Measurements from ENCODE around the gene NEK6. TPM values are rescaled to one million over a fixed set of nuclear protein-coding genes. Genes with fewer than 3 reads are reported as not detected.

Gene NEK6
- total and polyA plus RNA-seq, 9 of the 15 experiments (the other 6 are each of a cell fraction or from before 2014, with no cell fraction given), result 3.1 to 19.0 (median 8.4) TPM

DNA sequence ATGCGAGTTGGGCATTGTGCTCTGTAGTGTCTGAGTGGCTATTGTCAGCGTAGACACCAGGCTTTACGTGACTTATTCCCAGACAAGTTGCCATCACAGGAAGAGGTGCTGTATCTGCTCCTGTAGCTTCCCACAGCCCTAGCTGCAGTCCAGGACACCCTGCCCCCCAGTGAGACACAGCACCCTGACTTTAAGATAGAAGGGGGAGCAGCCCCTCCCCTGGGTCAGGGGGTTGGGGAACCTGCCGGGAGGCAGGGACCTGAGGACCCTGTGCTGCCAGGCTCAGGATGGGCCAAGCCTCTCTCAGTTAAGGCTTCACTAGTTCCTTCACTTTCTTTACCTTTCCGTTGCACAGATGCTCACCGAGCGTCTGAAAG is 75.4 kb downstream of the NEK6 start:
- Histone ChIP-seq H3K9ac (ENCODE audit: insufficient read depth in 1 of 2, low read depth in 2 of 2, low read length in 2 of 2) (no peak overlapping the region), H3K27ac (ENCODE audit: extremely low read depth, low read depth, low read length) (no peak overlapping the region), H3K79me2 (ENCODE audit: control insufficient read depth, insufficient read depth, low read length) (no peaks in the 10 kb centered on the region), H3K36me3 (ENCODE audit: control insufficient read depth, insufficient read depth, low read length) (no peaks in the 10 kb centered on the region), H4K20me1 (replicated peaks; ENCODE audit: control insufficient read depth, insufficient read depth, low read length) (no peaks in the 10 kb centered on the region), H3K4me2 (ENCODE audit: insufficient read depth, low read length) (no peak overlapping the region), H3K27me3 (ENCODE audit: control insufficient read depth in 2 of 2, insufficient read depth in 2 of 2, low read length in 2 of 2) (no peaks in the 10 kb centered on the region), H3K9me3 (replicated peaks; ENCODE audit: control insufficient read depth, insufficient read depth, low read depth, low read length) (no peaks in the 10 kb centered on the region), H3K4me3 (no peak overlapping the region), H2AFZ (ENCODE audit: low read depth, low read length) (no peak overlapping the region), H3K4me1 (replicated peaks in 1 of 2; ENCODE audit: control insufficient read depth in 2 of 2, insufficient read depth in 2 of 2, low read length in 2 of 2) (peaks cover 0 to 5% of the 10 kb centered on the region in 2 experiments; a peak in 1 of 5 replicates), H3K9me1 (ENCODE audit: control insufficient read depth, insufficient read depth, low read length) (no peaks in the 10 kb centered on the region)
- CTCF ChIA-PET (ENCODE audit: low intra/inter-chr PET ratio), result no interaction called here
- WGBS (ENCODE audit: insufficient coverage, low coverage, missing lambda C conversion rate), result 54% methylated on average over 7 of the region's 7 CpGs
- in situ Hi-C loops (cut with MboI), result no loop called here
- ATAC-seq (no peak), DNase-seq (ENCODE audit: extremely low read depth in 1 of 4, low spot score in 3 of 4) (no peak), FAIRE-seq (no peak)
- intact Hi-C loops (cut with micrococcal nuclease), result no loop called here
- POLR2A ChIA-PET, result interaction anchor here (0.7 kb wide), 1 partner anchor 72 kb away, joined by 4 read pairs; no protein-coding TSS in a partner anchor
- no TSS peak for BruUV-seq (replicated peaks)
- TF ChIP-seq HNRNPL (IDR thresholded peaks at IDR 0.05; ENCODE audit: low read depth, low read length) (no peak), MAFK (IDR thresholded peaks at IDR 0.05; ENCODE audit: low read length) (no peak), NFYB (IDR thresholded peaks at IDR 0.05; ENCODE audit: extremely low read depth, insufficient read length) (no peak), PRPF4 (IDR thresholded peaks at IDR 0.05; ENCODE audit: insufficient read depth, low read depth, low read length, poor library complexity, severe bottlenecking) (no peak), RUNX1 (IDR thresholded peaks at IDR 0.05; ENCODE audit: low read depth) (no peak), ZNF354B (CRISPR knock-in tag; IDR thresholded peaks at IDR 0.05) (no peak), DMBX1 (CRISPR knock-in tag; IDR thresholded peaks at IDR 0.05; ENCODE audit: borderline replicate concordance) (no peak), NFE2 (IDR thresholded peaks at IDR 0.05; ENCODE audit: low read depth) (no peak), CREB3 (tag; conservative IDR thresholded peaks at IDR 0.05; ENCODE audit: low read depth) (no peak), ZBTB1 (CRISPR knock-in tag; IDR thresholded peaks at IDR 0.05; ENCODE audit: borderline replicate concordance, low read depth) (no peak), ZNF75A (CRISPR knock-in tag; IDR thresholded peaks at IDR 0.05) (no peak)
- TF ChIP-seq, protein P1, sequence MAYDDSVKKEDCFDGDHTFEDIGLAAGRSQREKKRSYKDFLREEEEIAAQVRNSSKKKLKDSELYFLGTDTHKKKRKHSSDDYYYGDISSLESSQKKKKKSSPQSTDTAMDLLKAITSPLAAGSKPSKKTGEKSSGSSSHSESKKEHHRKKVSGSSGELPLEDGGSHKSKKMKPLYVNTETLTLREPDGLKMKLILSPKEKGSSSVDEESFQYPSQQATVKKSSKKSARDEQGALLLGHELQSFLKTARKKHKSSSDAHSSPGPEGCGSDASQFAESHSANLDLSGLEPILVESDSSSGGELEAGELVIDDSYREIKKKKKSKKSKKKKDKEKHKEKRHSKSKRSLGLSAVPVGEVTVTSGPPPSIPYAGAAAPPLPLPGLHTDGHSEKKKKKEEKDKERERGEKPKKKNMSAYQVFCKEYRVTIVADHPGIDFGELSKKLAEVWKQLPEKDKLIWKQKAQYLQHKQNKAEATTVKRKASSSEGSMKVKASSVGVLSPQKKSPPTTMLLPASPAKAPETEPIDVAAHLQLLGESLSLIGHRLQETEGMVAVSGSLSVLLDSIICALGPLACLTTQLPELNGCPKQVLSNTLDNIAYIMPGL (CRISPR knock-in tag; IDR thresholded peaks at IDR 0.05), result no peak
- TF ChIP-seq, protein P2, sequence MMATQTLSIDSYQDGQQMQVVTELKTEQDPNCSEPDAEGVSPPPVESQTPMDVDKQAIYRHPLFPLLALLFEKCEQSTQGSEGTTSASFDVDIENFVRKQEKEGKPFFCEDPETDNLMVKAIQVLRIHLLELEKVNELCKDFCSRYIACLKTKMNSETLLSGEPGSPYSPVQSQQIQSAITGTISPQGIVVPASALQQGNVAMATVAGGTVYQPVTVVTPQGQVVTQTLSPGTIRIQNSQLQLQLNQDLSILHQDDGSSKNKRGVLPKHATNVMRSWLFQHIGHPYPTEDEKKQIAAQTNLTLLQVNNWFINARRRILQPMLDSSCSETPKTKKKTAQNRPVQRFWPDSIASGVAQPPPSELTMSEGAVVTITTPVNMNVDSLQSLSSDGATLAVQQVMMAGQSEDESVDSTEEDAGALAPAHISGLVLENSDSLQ (IDR thresholded peaks at IDR 0.05), result no peak
- TF ChIP-seq, protein P3, sequence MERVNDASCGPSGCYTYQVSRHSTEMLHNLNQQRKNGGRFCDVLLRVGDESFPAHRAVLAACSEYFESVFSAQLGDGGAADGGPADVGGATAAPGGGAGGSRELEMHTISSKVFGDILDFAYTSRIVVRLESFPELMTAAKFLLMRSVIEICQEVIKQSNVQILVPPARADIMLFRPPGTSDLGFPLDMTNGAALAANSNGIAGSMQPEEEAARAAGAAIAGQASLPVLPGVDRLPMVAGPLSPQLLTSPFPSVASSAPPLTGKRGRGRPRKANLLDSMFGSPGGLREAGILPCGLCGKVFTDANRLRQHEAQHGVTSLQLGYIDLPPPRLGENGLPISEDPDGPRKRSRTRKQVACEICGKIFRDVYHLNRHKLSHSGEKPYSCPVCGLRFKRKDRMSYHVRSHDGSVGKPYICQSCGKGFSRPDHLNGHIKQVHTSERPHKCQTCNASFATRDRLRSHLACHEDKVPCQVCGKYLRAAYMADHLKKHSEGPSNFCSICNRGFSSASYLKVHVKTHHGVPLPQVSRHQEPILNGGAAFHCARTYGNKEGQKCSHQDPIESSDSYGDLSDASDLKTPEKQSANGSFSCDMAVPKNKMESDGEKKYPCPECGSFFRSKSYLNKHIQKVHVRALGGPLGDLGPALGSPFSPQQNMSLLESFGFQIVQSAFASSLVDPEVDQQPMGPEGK (CRISPR knock-in tag; IDR thresholded peaks at IDR 0.05; ENCODE audit: borderline replicate concordance), result no peak
- TF ChIP-seq, protein P4, sequence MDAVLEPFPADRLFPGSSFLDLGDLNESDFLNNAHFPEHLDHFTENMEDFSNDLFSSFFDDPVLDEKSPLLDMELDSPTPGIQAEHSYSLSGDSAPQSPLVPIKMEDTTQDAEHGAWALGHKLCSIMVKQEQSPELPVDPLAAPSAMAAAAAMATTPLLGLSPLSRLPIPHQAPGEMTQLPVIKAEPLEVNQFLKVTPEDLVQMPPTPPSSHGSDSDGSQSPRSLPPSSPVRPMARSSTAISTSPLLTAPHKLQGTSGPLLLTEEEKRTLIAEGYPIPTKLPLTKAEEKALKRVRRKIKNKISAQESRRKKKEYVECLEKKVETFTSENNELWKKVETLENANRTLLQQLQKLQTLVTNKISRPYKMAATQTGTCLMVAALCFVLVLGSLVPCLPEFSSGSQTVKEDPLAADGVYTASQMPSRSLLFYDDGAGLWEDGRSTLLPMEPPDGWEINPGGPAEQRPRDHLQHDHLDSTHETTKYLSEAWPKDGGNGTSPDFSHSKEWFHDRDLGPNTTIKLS (IDR thresholded peaks at IDR 0.05; ENCODE audit: borderline replicate concordance, low read depth), result no peak

Measured in K562 (cell line).